Astrocyte of the spinal cord (primary cell): ENCODE data around the gene ATP5F1B.
"Not testable (repeated sequence)": the region's sequence is repeated elsewhere in the genome, so short reads cannot be mapped to it uniquely, and the experiment has no call there.

Experiments used
- DNase-seq: peaks from one replicate; pipeline ENCODE4 v3.0.0; 2011; ENCODE audit warnings: low read depth, low spot score
- H3K4me3 ChIP-seq: 2 replicates; pipeline ENCODE4 v1.5.1; 2011; ENCODE audit warnings: low read depth, mild to moderate bottlenecking, low read length, moderate library complexity
- CTCF ChIP-seq: IDR thresholded peaks from 2 replicates; pipeline ENCODE4 v1.5.1; 2012; ENCODE audit warnings: low read depth, mild to moderate bottlenecking, low read length, inconsistent platforms
- in situ Hi-C: cut with HindIII; loops from 2 replicates; pipeline ENCODE4 v1.10.0; 2017; ENCODE audit warnings: low sequenced_read_pairs

Gene ATP5F1B

DNA sequence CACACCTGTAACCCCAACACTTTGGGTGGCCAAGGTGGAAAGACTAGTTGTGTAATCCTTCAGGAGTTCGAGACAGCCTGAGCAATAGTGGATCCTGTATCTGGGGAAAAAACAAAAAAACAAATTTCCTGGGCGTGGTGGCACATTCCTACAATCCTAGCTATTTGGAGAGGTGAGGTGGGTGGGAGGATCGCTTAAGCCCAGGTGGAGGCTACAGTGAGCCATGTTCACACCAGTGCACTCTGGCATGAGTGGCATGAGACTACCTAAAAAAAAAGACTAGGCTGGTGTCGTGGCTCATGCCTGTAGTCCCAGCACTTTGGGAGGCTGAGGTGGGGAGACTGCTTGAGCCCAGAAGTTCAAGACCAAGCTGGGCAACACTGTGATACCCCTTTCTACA lies 25.1 kb upstream of the ATP5F1B start:
- DNase-seq = no peak
- TF ChIP-seq CTCF = no peak
- in situ Hi-C loops = no loop called here
- H3K4me3 ChIP-seq = no peak overlapping the region

GRCh38 chr12:56668197-56668457 lies 22.3 kb upstream of the ATP5F1B start:
- in situ Hi-C loops = no loop called here
- DNase-seq = no peak
- TF ChIP-seq CTCF = no peak
- H3K4me3 ChIP-seq = no peak overlapping the region

- no peak overlapping the region for H3K4me3 ChIP-seq
- in situ Hi-C loops = no loop called here
- no peak for TF ChIP-seq CTCF
- DNase-seq = no peak
These were observed 16.3 kb upstream of the ATP5F1B start for GRCh38 chr12:56661979-56662638.

- H3K4me3 ChIP-seq = no peak overlapping the region
- in situ Hi-C loops = no loop called here
- DNase-seq = no peak
- TF ChIP-seq CTCF = no peak
These were observed 15.8 kb upstream of the ATP5F1B start for GRCh38 chr12:56661560-56661959.

DNA sequence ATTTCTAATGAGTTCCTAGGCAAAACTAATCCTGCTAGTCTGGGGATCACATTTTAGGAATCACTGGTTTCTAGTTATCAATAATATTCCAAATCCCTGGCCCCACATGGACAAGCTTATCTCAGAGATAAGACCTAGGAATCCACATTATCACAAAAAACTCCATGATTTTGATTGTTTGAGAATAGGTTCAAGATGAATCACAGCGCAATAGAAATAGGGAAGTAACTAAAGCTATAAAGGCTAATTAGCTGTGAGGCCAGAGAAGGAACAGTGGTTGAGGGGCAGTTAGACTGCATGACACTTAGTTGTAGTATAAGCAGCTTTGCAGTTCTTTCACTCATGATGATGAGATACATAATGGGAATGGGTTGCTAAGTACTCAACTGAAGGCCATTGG lies 13.1 kb upstream of the ATP5F1B start:
- TF ChIP-seq CTCF = no peak
- in situ Hi-C loops = no loop called here
- DNase-seq = no peak

DNA sequence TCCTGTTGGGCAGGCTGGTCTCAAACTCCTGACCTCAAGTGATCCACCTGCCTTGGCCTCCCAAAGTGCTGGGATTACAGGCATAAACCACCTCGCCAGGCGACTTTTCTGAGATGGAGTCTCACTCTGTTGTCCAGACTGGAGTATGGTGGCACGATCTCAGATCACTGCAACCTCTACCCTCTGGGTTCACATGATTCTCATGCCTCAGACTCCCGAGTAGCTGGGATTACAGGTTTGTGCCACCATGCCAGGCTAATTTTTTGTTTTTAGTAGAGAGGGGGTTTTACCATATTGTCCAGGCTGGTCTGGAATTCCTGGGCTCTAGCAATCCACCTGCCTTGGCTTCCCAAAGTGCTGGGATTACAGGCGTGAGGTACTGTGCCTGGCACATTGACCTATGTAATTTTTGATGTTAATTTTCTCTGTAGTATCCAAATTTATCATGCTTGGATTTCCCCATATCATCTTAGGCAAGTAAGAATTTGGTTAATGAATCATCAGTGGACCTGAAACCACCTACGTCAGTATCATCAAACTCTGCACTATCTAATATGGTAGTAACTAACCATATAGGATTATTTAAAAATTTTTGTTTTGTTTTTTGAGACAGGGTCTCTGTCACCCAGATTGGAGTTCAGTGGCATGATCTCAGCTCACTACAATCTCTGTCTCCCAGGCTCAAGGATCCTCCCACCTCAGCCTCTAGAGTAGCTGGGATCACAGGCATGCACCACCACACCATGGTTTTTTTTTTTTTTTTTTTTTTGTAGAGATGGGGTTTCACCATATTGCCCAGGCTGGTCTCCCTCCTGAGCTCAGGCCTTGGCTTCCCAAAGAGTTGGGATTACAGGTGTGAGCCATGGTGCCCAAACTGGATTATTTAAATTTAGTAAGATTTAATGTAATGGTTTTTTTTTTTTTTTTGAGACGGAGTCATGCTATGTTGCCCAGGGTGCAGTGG lies 11.9 kb upstream of the ATP5F1B start:
- DNase-seq = no peak
- in situ Hi-C loops = no loop called here
- no peak for TF ChIP-seq CTCF
- H3K4me3 ChIP-seq = no peak overlapping the region

More for the DNA sequence above, 13.1 kb upstream of the ATP5F1B start:
- no peak overlapping the region for H3K4me3 ChIP-seq

- in situ Hi-C loops, DNase-seq, H3K4me3 ChIP-seq: not testable (repeated sequence)
These were observed 8.0 kb upstream of the ATP5F1B start for GRCh38 chr12:56653781-56654180.

GRCh38 chr12:56648023-56648422 lies 2.2 kb upstream of the ATP5F1B start:
- in situ Hi-C loops, DNase-seq, H3K4me3 ChIP-seq: not testable (repeated sequence)
